Measurements from ENCODE around the gene CLCF1.

Gene CLCF1

DNA sequence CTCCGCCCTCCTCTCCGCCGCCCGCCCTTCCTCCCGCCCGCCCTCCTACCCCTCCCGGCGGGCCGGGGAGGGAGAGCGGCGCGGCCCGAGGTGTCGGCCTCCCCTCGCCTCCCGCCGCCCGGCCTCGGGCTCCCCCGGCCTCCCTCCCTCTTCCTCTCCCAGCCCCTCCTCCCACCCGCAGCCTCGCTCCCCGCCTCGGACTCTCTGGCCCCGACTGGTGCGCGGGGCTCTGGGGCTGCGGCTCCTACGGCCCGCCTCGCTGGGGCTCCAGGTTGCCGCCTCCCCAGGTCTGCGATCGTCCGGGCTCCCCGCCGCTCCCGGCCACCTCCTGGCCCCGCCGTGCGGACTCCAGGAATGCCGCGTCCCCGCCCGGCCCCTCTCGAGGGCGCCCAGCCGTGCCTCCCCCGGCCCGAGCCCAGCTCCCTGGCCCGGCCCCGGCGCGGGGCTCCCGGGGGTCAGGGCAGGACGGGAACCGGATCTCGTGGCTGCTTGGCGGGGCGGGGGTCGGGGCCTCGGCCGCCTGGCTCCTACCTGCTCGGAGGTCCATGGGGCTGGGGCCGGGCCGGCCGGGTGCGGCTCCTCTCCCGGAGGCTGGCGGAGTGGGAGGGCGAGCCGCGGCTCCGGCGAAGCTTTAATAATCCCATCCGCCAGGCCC lies at the start of gene CLCF1:
TSS of gene CLCF1 (minus strand) at position 606 of the 655 bp plus-strand sequence. CDS start at position 547, 59 bp downstream.
- DNase-seq = peak; percentile 41

- DNase-seq = no peak
Measured at GRCh38 chr11:67422891-67423290, 49.5 kb upstream of the CLCF1 start.

DNA sequence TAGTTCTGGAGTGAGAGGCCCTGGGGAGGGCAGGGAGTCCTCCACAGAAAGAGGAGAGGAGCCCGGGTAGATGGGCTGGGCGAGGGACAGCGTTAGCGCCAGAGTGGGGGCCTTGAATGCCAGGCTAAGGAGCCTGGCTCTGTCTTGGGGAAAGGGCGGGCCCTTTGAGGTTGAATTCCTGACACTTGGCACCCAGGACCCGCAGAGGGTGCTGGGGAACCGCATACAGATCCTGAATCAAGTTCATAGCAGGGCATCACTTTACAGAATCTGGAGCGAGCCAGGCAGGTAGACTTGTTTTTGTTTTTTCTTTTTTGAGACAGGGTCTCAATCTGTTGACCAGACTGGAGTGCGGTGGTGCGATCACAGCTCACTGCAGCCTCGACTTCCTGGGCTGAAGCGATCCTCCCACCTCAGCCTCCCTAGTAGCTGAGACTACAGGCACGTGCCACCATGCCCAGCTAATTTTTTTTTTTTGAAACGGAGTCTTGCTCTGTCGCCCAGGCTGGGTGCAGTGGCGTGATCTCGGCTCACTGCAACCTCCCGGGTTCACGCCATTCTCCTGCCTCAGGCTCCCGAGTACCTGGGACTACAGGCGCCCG lies 48.1 kb upstream of the CLCF1 start:
- no peak for DNase-seq

DNA sequence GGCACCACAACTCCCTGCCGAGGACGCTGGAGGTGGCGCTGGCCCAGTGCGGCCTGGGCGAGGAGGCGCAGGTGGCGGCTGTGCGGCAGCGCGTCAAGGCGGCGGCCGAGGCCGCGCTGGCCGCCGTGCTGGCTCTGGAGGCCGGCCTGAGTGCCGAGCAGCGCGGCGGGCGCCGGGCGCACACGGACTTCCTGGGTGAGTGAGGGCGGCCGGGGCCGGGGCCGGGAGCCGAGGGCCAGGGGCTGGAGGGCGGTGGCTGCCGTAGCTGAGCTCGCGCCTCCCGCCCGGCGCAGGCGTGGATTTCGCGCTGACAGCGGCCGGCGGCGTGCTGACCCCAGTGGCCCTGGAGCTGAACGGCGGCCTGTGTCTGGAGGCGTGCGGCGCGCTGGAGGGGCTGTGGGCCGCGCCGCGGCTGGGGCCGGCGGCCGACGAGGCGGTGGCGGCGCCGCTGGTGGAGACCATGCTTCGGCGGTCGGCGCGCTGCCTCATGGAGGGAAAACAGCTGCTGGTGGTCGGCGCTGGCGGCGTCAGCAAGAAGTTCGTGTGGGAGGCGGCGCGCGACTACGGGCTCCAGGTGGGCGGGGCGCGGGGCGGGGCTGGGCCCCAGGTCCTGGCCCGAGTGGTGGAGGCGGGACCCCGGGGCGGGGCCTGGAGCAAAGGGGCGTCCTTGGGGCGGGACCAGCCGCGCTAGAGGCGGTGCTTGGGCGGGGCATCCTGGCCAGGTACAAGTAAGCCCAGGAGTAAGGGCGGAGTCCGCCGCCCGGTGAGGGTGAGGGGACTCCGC lies 47.4 kb upstream of the CLCF1 start:
- DNase-seq = peak; percentile 99

DNA sequence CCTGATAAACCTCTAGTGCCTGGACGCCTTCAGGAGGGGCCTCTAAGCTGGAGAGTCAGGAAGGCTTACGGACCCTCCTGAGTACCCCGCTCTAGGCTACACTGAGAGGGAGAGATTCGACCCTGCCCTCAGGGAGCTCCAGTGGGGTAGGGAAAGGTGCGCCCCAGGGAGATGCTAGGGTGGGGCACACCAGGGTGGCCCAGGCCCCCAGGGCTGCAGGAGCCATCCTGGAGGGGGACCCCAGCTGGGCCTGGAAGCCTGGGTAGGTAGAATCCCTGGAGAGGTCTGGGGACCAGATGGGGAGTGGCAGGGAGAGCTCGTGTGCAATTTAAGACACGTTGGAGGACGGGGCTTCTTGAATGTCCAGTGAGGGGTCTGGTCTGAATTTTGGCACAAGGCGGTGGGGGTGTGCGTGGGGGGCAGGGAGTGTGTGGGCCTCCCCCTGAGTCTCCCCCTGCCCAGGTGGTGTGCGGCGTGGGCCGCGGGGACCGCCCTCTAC lies 46.8 kb upstream of the CLCF1 start:
- no peak for DNase-seq

GRCh38 chr11:67419325-67420049 lies 46.1 kb upstream of the CLCF1 start:
- DNase-seq = peak; percentile 17

- DNase-seq = peak; percentile 68
Measured at GRCh38 chr11:67418476-67419281, 45.3 kb upstream of the CLCF1 start.

DNA sequence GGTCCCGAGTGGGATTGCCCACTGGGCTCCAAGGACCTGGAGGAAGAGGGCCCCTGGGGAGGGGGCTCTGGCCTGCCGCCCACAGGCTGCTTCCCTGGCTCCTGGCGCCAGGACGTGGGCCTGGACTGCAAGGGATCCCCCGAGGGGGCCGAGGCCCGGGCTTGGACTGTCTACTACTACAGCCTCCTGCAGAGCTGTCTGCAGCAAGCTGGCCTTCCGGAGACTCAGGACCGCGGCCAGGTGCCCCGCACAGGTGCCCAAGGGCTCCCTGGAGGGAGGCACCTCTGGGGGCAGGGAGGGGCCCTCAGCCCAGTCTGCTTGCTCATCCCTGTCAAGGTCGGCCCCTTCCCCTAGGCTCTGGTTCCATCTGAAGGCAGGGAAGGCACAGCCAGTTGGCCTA lies 44.0 kb upstream of the CLCF1 start:
- DNase-seq = no peak

DNA sequence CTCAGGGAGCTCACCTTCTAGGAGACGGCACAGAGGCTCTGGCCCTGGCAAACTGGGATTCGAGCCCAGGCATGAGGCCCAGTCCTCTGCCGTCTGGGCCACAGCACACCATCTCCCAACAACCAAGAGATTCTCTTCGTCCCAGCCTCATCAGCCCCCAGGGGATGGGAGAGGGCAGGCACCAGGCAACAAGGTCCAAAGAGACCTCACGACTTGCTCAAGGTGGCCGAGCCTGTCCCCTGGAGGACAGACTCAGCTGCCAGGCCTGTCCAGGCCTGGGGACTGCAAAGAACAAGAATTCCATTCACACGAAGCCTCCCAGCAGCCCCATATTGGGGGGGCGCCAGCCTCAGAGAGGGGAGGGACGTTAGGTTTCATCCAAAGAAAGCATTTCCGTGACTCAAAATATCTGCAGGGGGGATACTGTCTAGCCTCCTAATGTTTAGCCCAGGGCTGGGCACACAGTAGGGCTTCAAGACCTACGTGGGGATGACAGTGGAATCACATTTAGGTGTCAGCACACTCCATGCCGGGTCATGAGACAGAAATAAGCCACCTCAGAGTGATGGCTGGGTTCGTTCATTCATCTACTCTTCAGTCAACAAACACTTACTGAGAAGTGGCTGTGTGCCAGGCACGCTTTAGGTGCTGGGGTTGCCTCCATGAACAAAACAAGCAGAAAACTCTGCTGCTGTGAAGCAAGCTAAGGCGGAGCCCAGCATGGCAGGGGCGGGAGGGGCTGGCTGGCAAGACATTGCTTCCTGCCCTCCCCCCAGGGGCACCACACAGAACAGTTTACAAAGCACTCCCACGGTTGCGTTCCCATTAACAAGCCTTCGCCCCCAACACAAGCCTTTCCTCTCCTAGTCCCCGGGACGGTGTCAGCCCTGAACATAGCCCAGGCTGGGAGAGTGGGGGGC lies 43.3 kb upstream of the CLCF1 start:
- peak; percentile 93 for DNase-seq

GRCh38 chr11:67415501-67416304 lies 42.3 kb upstream of the CLCF1 start, which contains the start of gene CARNS1:
Gene CARNS1, plus strand, starts transcription at chr11:67415678. Its CDS starts 522 bp downstream, at chr11:67416200.
- DNase-seq = peak; percentile 53

GRCh38 chr11:67413266-67413849 lies 40.0 kb upstream of the CLCF1 start:
- DNase-seq = peak; percentile 22

DNA sequence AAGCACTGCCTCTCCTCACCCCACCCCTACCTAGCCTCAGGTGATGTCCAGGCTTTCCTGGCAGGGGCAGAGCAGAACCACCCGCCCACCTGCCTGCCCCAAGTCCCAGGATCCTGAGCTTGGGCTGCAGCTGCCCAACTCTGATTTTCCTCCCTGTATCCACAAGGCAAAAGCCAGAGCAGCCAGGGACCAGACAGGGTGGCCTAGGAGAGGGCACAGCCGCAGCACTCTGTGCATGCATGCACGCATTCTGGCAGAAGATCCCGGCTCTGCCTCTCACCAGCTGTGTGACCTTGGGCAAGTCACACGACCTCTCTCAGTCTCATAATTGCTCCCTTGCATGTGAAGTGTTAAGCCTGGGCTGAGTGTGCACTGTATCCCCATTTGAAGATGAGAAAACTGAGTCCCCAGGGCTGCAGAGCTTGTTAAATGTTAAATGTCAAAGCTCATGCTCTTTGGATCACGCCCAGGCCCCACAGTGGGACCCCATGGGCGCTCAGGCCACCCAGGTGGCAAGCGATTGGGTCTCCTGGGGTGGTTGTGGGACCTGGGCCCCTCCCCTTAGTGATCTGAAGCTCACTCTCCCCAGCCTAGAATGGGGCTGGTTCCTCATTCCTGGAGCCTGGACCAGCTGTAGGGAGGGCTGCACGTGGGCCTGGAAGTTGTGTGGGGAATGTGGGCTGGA lies 39.2 kb upstream of the CLCF1 start:
- no peak for DNase-seq

DNA sequence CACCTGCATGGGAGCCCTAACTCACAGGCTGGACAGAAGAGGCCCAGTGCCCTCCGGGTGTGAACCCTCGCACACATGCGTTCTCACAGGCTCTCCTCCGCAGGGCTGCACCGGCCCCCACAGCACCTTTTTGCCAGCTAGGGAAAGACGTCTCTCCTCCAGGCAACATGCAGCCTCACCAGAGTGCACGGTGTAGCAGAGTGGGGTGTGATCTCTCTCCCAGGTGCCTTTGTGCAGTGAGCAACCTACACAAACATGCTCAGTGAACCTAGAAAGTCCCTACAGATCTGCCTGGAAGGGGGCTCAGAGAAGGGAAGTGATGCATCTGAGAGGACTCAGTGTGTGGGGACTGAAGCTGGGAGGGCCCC lies 38.4 kb upstream of the CLCF1 start:
- peak; percentile 30 for DNase-seq

DNA sequence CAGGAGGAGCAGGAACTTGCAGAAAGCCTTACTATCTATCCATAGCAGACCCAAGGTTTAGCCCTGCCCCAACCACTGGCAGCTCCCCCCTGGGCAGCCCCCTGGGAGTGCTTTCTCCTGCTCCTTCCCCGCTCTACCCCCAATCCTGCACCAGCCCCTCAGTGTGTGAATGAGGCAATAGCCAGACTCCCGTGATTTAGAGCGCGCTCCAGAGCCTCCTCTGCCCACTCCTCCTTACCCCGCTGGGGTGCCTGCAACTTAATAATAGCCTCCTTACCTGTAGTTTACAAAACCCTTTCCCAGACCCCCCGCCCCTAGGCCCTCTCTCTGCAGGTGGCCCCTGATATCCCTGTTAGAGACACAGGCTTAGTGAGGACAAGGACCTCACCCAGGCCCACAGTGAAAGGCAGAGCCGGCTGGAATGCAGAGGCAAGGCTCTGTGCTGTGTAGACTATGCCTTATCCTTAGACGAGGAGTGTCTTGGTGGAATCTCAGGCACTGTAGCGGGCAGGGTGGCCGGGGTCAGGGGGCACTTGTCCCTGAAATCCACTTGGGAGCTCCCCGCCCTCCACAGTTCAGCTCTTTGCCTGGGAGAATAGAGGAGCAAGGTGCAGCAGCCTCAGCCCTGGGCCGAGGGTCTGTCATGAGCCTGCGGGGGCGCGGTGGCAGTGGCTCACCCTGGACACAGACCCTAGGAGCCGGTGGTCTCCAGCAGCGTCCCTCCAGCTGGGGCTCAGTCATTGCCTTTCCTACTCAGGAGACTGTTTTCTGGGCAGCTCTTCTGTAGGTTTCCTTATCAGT lies 37.8 kb upstream of the CLCF1 start:
- no peak for DNase-seq

- no peak for DNase-seq
Measured at GRCh38 chr11:67410369-67410831, 37.0 kb upstream of the CLCF1 start.

DNA sequence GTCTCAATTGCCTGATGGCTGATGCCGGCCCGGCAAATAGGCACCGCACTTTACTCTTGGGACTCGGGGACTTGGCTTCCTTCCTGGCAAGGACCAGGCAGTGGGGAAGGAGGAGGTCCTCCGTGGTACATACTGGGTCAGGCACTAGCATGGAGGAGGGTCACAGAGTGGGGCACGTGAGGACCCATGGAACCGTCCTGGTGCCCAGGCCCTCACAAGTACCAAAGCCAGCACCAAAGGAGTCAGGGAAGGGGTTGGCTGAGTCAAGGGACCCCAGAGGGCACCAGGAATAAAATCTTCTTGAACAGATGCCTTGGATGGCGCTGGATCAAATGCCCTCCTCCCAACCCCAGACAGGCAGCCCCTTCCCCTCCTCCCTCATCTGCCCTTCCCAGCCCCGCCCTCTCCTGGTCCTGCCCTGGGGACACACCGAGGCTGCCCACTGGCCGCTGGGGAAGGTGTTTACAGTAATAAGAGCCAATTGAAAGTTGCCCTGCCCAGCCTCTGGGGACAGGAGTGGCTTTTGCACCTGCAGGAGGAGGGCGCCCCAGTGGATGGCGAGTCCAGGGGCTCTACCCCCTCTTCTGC lies 36.5 kb upstream of the CLCF1 start:
- DNase-seq = peak; percentile 33

DNA sequence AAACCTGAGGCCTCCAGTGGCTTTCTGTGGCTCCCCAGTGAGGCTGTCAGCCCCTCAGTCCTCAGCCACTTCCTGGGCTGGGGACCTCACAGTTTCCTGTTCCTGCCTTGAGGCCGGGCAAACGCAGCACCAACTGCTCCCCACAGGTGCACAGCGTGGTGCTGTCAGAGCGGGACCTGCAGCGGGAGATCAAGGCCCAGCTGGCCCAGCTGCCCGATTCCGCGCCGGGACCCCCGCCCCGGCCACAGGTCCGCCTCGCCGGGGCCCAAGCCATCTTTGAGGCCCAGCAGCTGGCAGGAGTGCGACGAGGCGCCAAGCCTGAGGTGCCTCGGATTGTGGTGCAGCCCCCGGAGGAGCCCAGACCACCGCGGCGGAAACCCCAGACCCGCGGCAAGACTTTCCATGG lies 35.9 kb upstream of the CLCF1 start:
- peak; percentile 83 for DNase-seq

All from CD4-positive, alpha-beta T cell treated with Interleukin-17A for 4 hours (primary cell).